HG02759 (cell line): ENCODE measurements around the gene CPNE5.

Source experiments
- ATAC-seq: cut with Tn5 transposase; IDR thresholded peaks from one replicate; pipeline ENCODE4 v1.9.1; 2021; ENCODE audit warnings: mild to moderate bottlenecking, moderate library complexity; ENCODE audit not compliant: unreplicated experiment

The CPNE5 gene

GRCh38 chr6:36836111-36837021 lies 2.9 kb downstream of the CPNE5 start:
- ATAC-seq: no peak

GRCh38 chr6:36834576-36835341 lies 4.5 kb downstream of the CPNE5 start:
- ATAC-seq: no peak

GRCh38 chr6:36833182-36833789 lies 6.0 kb downstream of the CPNE5 start:
- no peak for ATAC-seq

GRCh38 chr6:36832313-36832712 lies 6.9 kb downstream of the CPNE5 start:
- no peak for ATAC-seq

- ATAC-seq: no peak
Measured at GRCh38 chr6:36830577-36830976, 8.7 kb downstream of the CPNE5 start.

GRCh38 chr6:36829919-36830544 lies 9.2 kb downstream of the CPNE5 start:
- no peak for ATAC-seq

- ATAC-seq: no peak
Measured at GRCh38 chr6:36827261-36828079, 11.8 kb downstream of the CPNE5 start.

- ATAC-seq: no peak
Measured at GRCh38 chr6:36826520-36827227, 12.6 kb downstream of the CPNE5 start.

GRCh38 chr6:36825994-36826393 lies 13.2 kb downstream of the CPNE5 start:
- ATAC-seq: no peak

GRCh38 chr6:36825452-36825851 lies 13.8 kb downstream of the CPNE5 start:
- no peak for ATAC-seq

GRCh38 chr6:36824253-36824652 lies 15.0 kb downstream of the CPNE5 start:
- ATAC-seq: no peak

- ATAC-seq: no peak
Measured at GRCh38 chr6:36823421-36824096, 15.7 kb downstream of the CPNE5 start.

- no peak for ATAC-seq
Measured at GRCh38 chr6:36822506-36823269, 16.6 kb downstream of the CPNE5 start.

- no peak for ATAC-seq
Measured at GRCh38 chr6:36821581-36822335, 17.5 kb downstream of the CPNE5 start.

- no peak for ATAC-seq
Measured at GRCh38 chr6:36820700-36821580, 18.3 kb downstream of the CPNE5 start.

GRCh38 chr6:36818756-36819155 lies 20.5 kb downstream of the CPNE5 start:
- ATAC-seq: no peak

- ATAC-seq: no peak
Measured at GRCh38 chr6:36817847-36818246, 21.4 kb downstream of the CPNE5 start.
